GM23248 (cell line): ENCODE data around the gene RPS24. TPM values are rescaled to one million over a fixed set of nuclear protein-coding genes. Genes with fewer than 3 reads are reported as not detected.

Experiments
- DNase-seq: peaks from one replicate; pipeline ENCODE4 v3.0.0-alpha.2; 2015
- H2AFZ ChIP-seq: fragments of 200-600 bp; sonication (generic); 2 replicates; pipeline ENCODE4 v1.6.1; 2016; ENCODE audit warnings: antibody characterized with exemption
- H3F3A ChIP-seq: fragments of 200-600 bp; sonication (generic); 2 replicates; pipeline ENCODE4 v1.6.1; 2016; ENCODE audit warnings: mild to moderate bottlenecking, antibody characterized with exemption, mixed run types; ENCODE audit not compliant: insufficient read depth
- H3K27ac ChIP-seq: fragments of 200-600 bp; sonication (generic); 2 replicates; pipeline ENCODE4 v1.5.1; 2016; ENCODE audit warnings: mild to moderate bottlenecking
- H3K27me3 ChIP-seq: fragments of 200-600 bp; sonication (generic); replicated peaks from 2 replicates; pipeline ENCODE4 v1.6.1; 2016; ENCODE audit warnings: mild to moderate bottlenecking; ENCODE audit not compliant: insufficient read depth
- H3K36me3 ChIP-seq: fragments of 200-600 bp; sonication (generic); 2 replicates; pipeline ENCODE4 v1.6.1; 2016; ENCODE audit warnings: low read depth, mild to moderate bottlenecking
- H3K4me1 ChIP-seq: fragments of 200-600 bp; sonication (generic); 2 replicates; pipeline ENCODE4 v1.6.1; 2016; ENCODE audit warnings: mild to moderate bottlenecking; ENCODE audit not compliant: insufficient read depth
- H3K4me2 ChIP-seq: fragments of 200-600 bp; sonication (generic); one replicate; pipeline ENCODE4 v1.6.1; 2016; ENCODE audit warnings: mild to moderate bottlenecking; ENCODE audit not compliant: unreplicated experiment
- H3K4me3 ChIP-seq: fragments of 200-600 bp; sonication (generic); 2 replicates; pipeline ENCODE4 v1.5.1; 2016; ENCODE audit warnings: mild to moderate bottlenecking
- H3K79me2 ChIP-seq: fragments of 200-600 bp; sonication (generic); 2 replicates; pipeline ENCODE4 v1.6.1; 2016; ENCODE audit warnings: mild to moderate bottlenecking; ENCODE audit not compliant: insufficient read depth
- H3K9ac ChIP-seq: fragments of 200-600 bp; sonication (generic); 2 replicates; pipeline ENCODE4 v1.6.1; 2016; ENCODE audit warnings: mild to moderate bottlenecking
- H3K9me2 ChIP-seq: fragments of 200-600 bp; sonication (generic); 2 replicates; pipeline ENCODE4 v1.6.1; 2016; ENCODE audit warnings: mixed run types, mild to moderate bottlenecking, moderate library complexity; ENCODE audit not compliant: insufficient read depth
- H3K9me3 ChIP-seq: fragments of 200-600 bp; sonication (generic); one replicate; pipeline ENCODE4 v1.6.1; 2017; ENCODE audit warnings: low read depth
- H4K20me1 ChIP-seq: fragments of 200-600 bp; sonication (generic); 2 replicates; pipeline ENCODE4 v1.6.0; 2016; ENCODE audit not compliant: insufficient read depth
- EZH2 ChIP-seq: fragments of 200-600 bp; sonication (generic); IDR thresholded peaks from 2 replicates; pipeline ENCODE4 v1.6.1; 2018; ENCODE audit warnings: antibody characterized with exemption, mild to moderate bottlenecking; ENCODE audit not compliant: insufficient read depth, poor library complexity, severe bottlenecking
- EZH2phosphoT487 ChIP-seq: fragments of 200-600 bp; sonication (generic); IDR thresholded peaks from 2 replicates; pipeline ENCODE4 v1.6.1; 2018; ENCODE audit warnings: antibody characterized with exemption, moderate library complexity, mild to moderate bottlenecking, low read depth; ENCODE audit not compliant: insufficient read depth
- WGBS, 2 experiments: methylation state at CpG; one replicate each; pipeline ENCODE4 v1.1.6; 2015 to 2017; ENCODE audit warnings: low lambda C conversion rate in 2 of 2, low coverage in 1 of 2; ENCODE audit errors: missing lambda C conversion rate in 2 of 2; 5-methylcytosine and 5-hydroxymethylcytosine counted together
- in situ Hi-C: fragments of 300-500 bp; cut with MboI; formaldehyde crosslinking; loops from 2 replicates; pipeline ENCODE4 v1.15.0; 2020
- polyA plus RNA-seq: library from polyadenylated mRNA; unstranded; fragments of >200 nt; fragmentation: Nextera tagmentation; extraction: Ambion mirVana; gene quantifications from 2 replicates; pipeline ENCODE4 v1.2.1, GENCODE V29; 2016
- total RNA-seq: library from RNA; depleted of rRNA; stranded (reverse); fragments of >200 nt; shearing (Covaris generic); gene quantifications from 2 replicates; pipeline ENCODE4 v1.2.3, GENCODE V29; 2014

The RPS24 gene
- total and polyA plus RNA-seq, 2 experiments from 2014 or later: 660 to 1,653 TPM

GRCh38 chr10:78044179-78044578, 10.5 kb downstream of the RPS24 start:
- Histone ChIP-seq H3K4me3 (no peak overlapping the region), H3K79me2 (peaks cover 27% of the 10 kb centered on the region), H4K20me1 (peaks cover 14% of the 10 kb centered on the region), H3K4me1 (peaks cover 24% of the 10 kb centered on the region), H3K9me2 (no peaks in the 10 kb centered on the region), H3K4me2 (no peak overlapping the region), H3K9ac (no peak overlapping the region), H2AFZ (no peak overlapping the region), H3F3A (peaks cover 59% of the 10 kb centered on the region), H3K27ac (peak overlapping the region; percentile 1; the same call in 1 of the 2 replicates), H3K9me3 (no peaks in the 10 kb centered on the region), H3K36me3 (peaks cover 36% of the 10 kb centered on the region), H3K27me3 (no peaks in the 10 kb centered on the region)
- DNase-seq: no peak
- in situ Hi-C loops: loop anchor here (10.0 kb wide), 2 partner anchors 261 to 1151 kb away; no protein-coding TSS in a partner anchor
- TF ChIP-seq EZH2: no peak
- no peak for TF ChIP-seq EZH2phosphoT487

GRCh38 chr10:78044699-78045098, 11.0 kb downstream of the RPS24 start:
- H4K20me1 ChIP-seq: peaks cover 8% of the 10 kb centered on the region; the same call in 1 of the 2 replicates
- peak; percentile 51 for DNase-seq

GRCh38 chr10:78045237-78045636, 11.6 kb downstream of the RPS24 start:
- H3K27me3 ChIP-seq: no peaks in the 10 kb centered on the region
- H3K4me2 ChIP-seq: no peak overlapping the region
- H3F3A ChIP-seq: peaks cover 49% of the 10 kb centered on the region
- no peaks in the 10 kb centered on the region for H3K9me2 ChIP-seq
- 0 out of 2 replicates have a peak overlapping the region, but pooled peaks have one; percentile 1 for H3K27ac ChIP-seq
- no peak overlapping the region for H3K9ac ChIP-seq
- H3K4me1 ChIP-seq: peaks cover 24% of the 10 kb centered on the region
- in situ Hi-C loops: loop anchor here (10.0 kb wide), 2 partner anchors 260 to 1150 kb away; no protein-coding TSS in a partner anchor
- 66 to 74% methylated on average over 10 of the region's 10 CpGs for WGBS, 2 experiments
- peaks cover 3% of the 10 kb centered on the region; the same call in 1 of the 2 replicates for H4K20me1 ChIP-seq
- TF ChIP-seq EZH2: no peak
- TF ChIP-seq EZH2phosphoT487: no peak
- H3K9me3 ChIP-seq: no peaks in the 10 kb centered on the region
- DNase-seq: no peak
- H3K36me3 ChIP-seq: peaks cover 26% of the 10 kb centered on the region
- no peak overlapping the region for H3K4me3 ChIP-seq
- peaks cover 17% of the 10 kb centered on the region for H3K79me2 ChIP-seq
- H2AFZ ChIP-seq: no peak overlapping the region

More at GRCh38 chr10:78044699-78045098, 11.0 kb downstream of the RPS24 start:
- Histone ChIP-seq H3K4me2 (no peak overlapping the region), H3K36me3 (peaks cover 31% of the 10 kb centered on the region), H3K27me3 (no peaks in the 10 kb centered on the region), H3F3A (peaks cover 54% of the 10 kb centered on the region), H3K79me2 (peaks cover 22% of the 10 kb centered on the region), H2AFZ (no peak overlapping the region), H3K9me2 (no peaks in the 10 kb centered on the region), H3K4me1 (peaks cover 24% of the 10 kb centered on the region), H3K27ac (0 out of 2 replicates have a peak overlapping the region, but pooled peaks have one; percentile 1), H3K4me3 (no peak overlapping the region), H3K9me3 (no peaks in the 10 kb centered on the region), H3K9ac (no peak overlapping the region)
- TF ChIP-seq EZH2phosphoT487: no peak
- no peak for TF ChIP-seq EZH2
- in situ Hi-C loops: loop anchor here (10.0 kb wide), 2 partner anchors 260 to 1150 kb away; no protein-coding TSS in a partner anchor
- WGBS, 2 experiments: 49 to 54% methylated on average over 10 of the region's 10 CpGs

- DNase-seq: no peak
- peaks cover 10% of the 10 kb centered on the region for H3K79me2 ChIP-seq
- peaks cover 42% of the 10 kb centered on the region for H3F3A ChIP-seq
- H4K20me1 ChIP-seq: no peaks in the 10 kb centered on the region
- no peaks in the 10 kb centered on the region for H3K27me3 ChIP-seq
- 94 to 95% methylated on average over 8 of the region's 8 CpGs for WGBS, 2 experiments
- no peak overlapping the region for H2AFZ ChIP-seq
- H3K36me3 ChIP-seq: peaks cover 19% of the 10 kb centered on the region; the same call in 1 of the 2 replicates
- no peaks in the 10 kb centered on the region for H3K9me2 ChIP-seq
- no peaks in the 10 kb centered on the region for H3K9me3 ChIP-seq
- peaks cover 24% of the 10 kb centered on the region for H3K4me1 ChIP-seq
- no peak overlapping the region for H3K27ac ChIP-seq
- TF ChIP-seq EZH2 (no peak), EZH2phosphoT487 (no peak)
- H3K9ac ChIP-seq: no peak overlapping the region
- in situ Hi-C loops: loop anchor here (10.0 kb wide), 2 partner anchors 259 to 1149 kb away; no protein-coding TSS in a partner anchor
- H3K4me3 ChIP-seq: no peak overlapping the region
- no peak overlapping the region for H3K4me2 ChIP-seq
Measured at GRCh38 chr10:78045856-78046255, 12.2 kb downstream of the RPS24 start.
